Left lobe of liver (tissue), 2 donors: ENCODE measurements around the gene DPYD. TPM values are rescaled to one million over a fixed set of nuclear protein-coding genes. Genes with fewer than 3 reads are reported as not detected.

ENCODE experiments used
- ATAC-seq: fragments of 200-7000 bp; cut with Tn5 transposase; one replicate; pipeline ENCODE4 v1.9.1; 2020; ENCODE audit warnings: mild to moderate bottlenecking, moderate library complexity
- DNase-seq: peaks from one replicate; pipeline ENCODE4 v3.0.0-alpha.2; 2020; ENCODE audit warnings: low spot score
- total RNA-seq: library from RNA; stranded (reverse); gene quantifications from one replicate; pipeline ENCODE4 v1.2.1, GENCODE V29; 2021
- donor health status: DM: no; HTN: no; CAD: no; lungs with moderate emphysema.
- donor health status: DM: no; HTN: yes; CAD: no.

DPYD gene
- total RNA-seq, 1 donor from 2014 or later, result 43.3 TPM

DNA sequence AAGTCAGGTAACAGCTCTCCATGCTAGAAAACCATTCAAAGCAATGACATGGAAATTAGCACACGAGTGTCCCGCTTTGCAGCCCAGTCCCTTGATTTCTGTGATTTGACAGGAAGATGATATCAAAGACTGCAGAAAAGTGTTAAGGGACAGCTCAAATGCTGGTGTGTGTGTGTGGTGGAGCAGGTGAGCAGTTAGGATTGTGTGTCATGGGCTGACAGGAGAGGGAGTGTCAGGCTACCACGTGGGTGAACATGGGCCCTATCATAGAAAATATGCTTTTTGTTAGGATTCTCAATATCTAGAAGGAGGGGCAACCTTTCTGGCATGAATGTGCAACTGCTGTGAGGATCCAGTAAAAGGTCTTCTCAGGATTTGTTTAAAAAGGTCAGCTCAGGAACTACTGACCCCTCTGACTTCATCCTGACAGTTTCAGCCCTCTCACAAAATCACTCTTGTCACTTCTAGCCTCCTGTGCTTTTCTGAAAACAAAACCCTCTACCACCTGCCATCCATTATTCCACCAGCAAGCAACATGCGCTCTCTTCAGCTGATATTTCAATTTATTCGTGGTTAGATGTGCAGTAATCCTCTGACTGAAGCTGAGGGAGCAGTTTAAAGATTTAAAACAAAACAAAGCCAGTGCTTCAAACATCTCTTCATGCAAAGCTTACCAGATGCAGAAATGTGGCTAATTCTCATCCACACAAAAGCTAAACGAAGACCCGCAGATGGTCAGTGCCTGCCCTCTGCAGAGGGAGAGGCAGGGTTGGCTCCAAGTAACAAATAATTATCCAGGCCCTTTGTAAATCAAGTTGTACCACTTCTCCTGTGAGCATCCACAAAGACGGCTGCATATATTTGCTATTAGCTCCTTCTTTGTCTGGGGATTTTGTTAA, 801.3 kb downstream of the DPYD start:
- DNase-seq, result no peak

DNA sequence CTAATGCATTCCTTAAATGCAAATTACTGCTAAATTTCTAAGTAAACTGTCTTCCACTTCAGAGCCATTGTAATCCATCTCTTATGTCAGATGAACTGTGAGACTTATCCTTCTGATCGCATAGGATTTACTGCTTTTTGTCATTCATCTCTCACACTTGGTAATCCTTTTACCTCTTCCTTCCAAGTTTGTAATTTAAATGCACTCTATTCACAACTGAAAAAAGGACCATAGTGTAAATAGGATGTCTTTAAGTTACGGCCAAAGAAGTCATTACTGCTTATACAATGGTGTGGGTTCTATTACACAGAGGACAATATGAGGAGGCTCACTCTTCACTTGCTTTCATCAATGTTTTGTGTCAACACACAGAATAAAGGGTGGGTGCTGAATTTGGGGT, 806.0 kb downstream of the DPYD start:
- ATAC-seq, result no peak
- no peak for DNase-seq

More for the DNA sequence above, 801.3 kb downstream of the DPYD start:
- no peak for ATAC-seq

DNA sequence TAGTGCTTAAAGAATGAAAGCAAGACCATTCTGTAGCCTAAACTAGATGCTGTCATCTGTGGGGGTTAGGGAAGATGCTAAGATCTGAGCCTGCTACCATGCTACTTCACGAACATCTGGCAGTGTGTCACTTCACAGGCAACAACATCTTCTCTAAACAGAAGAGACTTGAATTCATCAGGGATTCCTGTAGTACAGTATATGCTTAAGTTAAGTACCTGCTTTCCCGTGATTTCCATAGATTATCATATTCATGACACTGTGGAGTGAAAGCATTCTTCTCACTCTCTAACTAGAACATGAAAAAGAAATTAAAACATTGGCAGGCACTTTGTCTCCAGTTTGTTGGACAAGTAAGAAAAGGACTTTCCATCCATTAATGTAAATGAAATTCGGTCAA, 808.4 kb downstream of the DPYD start:
- ATAC-seq (no peak), DNase-seq (no peak)

DNA sequence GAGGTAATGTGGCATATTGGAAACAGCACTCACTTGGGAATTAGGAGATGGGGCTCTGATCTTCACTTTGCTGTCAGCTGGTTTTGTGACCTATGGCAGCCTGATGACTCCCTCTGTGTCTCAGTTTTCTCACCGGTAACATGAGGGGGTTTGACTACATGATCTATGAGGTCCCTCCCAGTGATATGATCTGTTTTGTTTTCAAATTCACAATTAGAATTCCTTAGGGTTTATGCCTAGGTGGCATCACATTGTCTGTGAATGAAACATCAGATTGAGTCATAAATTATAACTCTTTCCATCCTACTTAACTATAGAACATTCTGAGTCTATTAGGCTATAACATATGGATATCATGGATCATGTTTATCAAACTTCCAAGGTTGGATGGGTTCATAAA, 812.7 kb downstream of the DPYD start:
- DNase-seq (no peak), ATAC-seq (no peak)

GRCh38 chr1:97105531-97105930, 815.3 kb downstream of the DPYD start:
- no peak for DNase-seq
- ATAC-seq, result no peak

- DNase-seq, result no peak
- no peak for ATAC-seq
Measured at GRCh38 chr1:97101509-97101908, 819.3 kb downstream of the DPYD start.

DNA sequence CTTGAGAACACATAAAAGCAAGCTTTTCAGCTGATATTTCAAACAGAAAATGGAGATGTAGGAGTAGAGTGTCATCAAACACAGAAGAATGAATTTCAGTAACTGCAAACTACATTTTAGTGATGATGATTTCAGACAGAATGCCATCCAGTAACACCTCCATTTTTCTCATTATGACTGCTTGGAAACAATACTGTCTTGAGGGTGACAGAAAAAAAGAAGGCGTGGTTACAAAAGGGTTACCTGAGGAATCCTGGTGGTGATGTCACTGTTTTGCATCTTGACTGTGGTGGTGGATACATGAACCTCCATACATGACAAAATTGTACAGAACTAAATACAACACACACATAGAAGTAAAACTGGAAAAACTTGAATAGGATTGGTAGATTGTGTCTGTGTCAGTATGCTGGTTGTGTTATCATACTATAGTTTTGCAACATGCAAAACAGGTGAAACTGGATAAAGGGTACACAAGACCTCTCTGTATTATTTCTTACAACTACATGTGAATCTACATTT, 823.4 kb downstream of the DPYD start:
- DNase-seq, result no peak
- ATAC-seq, result no peak

GRCh38 chr1:97095764-97096163, 825.1 kb downstream of the DPYD start:
- ATAC-seq (no peak), DNase-seq (no peak)

- ATAC-seq, result no peak
Measured at GRCh38 chr1:97094247-97094972, 826.4 kb downstream of the DPYD start.

DNA sequence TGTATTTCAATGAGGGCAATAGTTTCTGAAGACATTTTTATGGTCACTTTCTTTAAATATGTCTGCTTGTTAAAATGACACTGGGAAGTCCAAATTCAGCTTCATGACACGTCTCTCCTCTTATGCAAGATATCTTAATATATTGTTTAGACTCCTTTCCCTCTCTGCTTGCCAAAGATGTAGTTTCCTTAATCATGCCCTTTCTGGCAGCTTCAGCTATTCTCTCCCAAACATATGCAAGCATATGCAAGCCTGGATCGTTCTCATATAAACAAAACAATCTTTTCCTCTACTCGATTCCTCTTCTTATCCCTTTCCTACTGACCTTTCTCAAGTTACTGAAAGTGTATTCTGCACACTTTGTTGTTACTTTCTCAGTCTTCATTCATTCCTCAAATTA, 827.1 kb downstream of the DPYD start:
- ATAC-seq (no peak), DNase-seq (no peak)

More at GRCh38 chr1:97094247-97094972, 826.4 kb downstream of the DPYD start:
- no peak for DNase-seq

DNA sequence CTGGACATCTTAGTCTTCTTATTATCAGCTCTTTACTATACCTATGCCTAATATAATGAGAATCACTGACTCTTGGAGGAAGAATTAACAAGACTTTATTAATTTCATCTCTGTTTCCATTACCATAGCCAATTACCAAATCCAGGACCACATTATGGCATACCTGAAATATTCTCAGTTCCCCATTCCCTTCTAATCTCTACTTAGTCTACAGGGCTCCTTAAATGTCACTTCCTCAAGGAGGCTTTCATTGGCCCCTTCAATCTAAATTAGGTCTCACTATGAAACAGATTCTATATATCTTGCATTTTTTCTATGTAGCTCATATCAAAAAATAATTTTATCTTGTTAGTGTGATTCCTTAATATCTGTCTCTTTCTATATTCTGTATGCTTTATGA, 828.0 kb downstream of the DPYD start:
- DNase-seq, result no peak
- no peak for ATAC-seq

DNA sequence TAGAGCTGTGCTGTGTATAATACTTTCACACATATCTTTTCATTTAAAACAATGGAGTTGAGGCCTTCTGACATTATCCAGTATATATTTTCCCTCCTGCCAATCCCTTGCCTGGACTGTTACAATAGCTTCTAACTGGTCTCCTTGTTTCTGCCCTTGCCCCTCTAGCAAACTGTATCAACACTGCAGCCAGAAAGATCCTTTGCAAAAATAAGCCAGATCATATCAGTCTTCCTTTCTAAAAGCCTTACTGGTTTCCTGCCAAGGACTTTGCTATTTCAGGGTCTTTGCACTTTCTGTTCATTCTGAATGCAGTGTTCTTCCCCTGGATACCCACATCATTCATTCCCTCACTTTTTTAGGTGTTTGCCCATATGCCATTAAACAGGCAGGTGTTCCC, 829.2 kb downstream of the DPYD start:
- no peak for ATAC-seq
- no peak for DNase-seq

GRCh38 chr1:97091263-97091662, 829.6 kb downstream of the DPYD start:
- ATAC-seq, result no peak

DNA sequence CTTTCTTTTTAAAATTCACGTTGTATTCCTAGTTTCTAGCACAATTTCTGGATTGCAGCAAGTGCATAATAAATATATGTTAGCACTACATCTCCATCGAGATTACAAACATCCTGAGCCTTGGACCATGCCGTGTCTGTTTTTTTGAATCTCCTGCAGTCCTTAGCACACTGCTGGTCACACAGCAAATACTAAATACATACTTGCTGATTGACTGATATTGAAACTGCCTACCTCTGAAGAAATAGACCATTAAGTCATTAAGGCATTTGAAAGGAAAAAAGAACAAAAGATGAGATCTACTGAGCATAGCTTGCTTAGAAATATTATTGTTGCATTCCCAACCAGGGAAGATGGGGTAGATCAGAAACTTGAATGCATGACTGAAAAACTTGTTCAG, 830.1 kb downstream of the DPYD start:
- no peak for ATAC-seq
- no peak for DNase-seq

More at GRCh38 chr1:97091263-97091662, 829.6 kb downstream of the DPYD start:
- no peak for DNase-seq

GRCh38 chr1:97089173-97089572, 831.7 kb downstream of the DPYD start:
- ATAC-seq (no peak), DNase-seq (no peak)

- no peak for ATAC-seq
- no peak for DNase-seq
Measured at GRCh38 chr1:97088391-97088790, 832.4 kb downstream of the DPYD start.

GRCh38 chr1:97084546-97084945, 836.3 kb downstream of the DPYD start:
- DNase-seq, result no peak
- ATAC-seq, result no peak

- ATAC-seq, result no peak
- DNase-seq, result no peak
Measured at GRCh38 chr1:97082160-97082848, 838.5 kb downstream of the DPYD start.

DNA sequence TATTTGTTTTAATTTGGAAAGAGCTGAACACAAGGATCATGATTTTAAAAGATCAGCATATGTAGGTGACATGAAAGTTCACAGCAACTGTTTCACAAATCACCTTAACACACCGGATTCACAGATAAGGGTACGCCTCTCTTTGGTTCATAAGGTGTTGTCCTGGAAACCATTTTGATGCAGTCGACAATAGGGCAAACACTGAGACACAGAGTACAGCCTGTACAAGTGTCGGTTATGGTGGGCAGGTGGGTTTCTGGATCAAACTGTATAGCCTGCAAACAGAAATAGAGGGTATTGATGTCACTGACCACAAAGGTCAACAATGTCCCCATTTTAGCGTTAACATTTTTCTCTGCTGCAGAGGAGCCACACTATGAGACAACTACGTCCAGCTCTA, 842.0 kb downstream of the DPYD start:
- DNase-seq (no peak), ATAC-seq (no peak)

DNA sequence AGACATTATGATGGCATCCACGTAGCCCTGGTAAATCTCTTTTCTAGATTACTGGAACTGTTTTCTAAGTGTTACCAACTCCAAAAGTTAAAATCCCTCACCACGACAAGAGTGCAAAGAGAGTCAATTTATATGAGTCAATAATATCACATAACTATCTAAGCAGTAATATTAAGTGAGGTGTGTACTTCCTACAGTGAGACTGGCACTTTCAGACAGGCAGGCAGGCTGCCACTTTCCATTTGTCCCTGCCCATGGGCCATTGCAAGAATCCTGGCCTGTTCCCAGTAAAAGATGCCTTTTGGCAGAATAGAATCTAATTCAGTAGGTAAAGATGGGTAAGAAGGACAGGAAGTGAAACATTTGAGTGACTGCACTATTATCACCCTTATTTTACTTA, 843.6 kb downstream of the DPYD start:
- DNase-seq (no peak), ATAC-seq (no peak)

DNA sequence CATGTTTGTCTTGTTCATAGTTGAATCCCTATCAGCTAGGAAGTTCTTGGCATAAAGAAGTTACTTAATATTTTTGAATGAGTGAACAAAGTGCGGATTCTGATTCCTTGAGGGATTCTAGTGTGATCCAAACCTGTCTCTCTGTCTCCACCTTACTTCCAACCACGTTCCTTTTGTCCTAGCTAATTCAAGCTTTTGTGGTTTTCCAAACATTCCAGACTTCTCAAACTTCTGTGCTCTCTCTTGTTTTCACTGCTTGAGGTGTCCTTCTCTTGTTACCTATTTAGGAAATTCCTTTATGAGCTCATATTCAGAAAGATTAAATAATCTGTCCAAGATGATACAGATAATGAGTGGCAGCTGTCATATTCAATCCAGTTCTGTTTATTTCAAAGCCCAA, 846.1 kb downstream of the DPYD start:
- DNase-seq (no peak), ATAC-seq (no peak)
